NB4 (cell line): ENCODE measurements around the gene TAF6.

Experiments
- CTCF ChIP-seq: IDR thresholded peaks from one replicate; pipeline ENCODE4 v1.5.1; 2012; ENCODE audit warnings: low read depth, low read length
- MAX ChIP-seq: IDR thresholded peaks from 2 replicates; pipeline ENCODE4 v1.6.1; 2011; ENCODE audit warnings: low read depth, low read length
- POLR2A ChIP-seq: IDR thresholded peaks from 2 replicates; pipeline ENCODE4 v1.6.1; 2011; ENCODE audit warnings: mild to moderate bottlenecking; ENCODE audit not compliant: insufficient read length; ENCODE audit errors: extremely low read depth

- TF ChIP-seq POLR2A: no peak
- TF ChIP-seq CTCF: no peak
- TF ChIP-seq MAX: no peak
Observed at GRCh38 chr7:100074841-100075240, 44.3 kb downstream of the TAF6 start.
